ENCODE measurements around the gene CPNE2. TPM values are rescaled to one million over a fixed set of nuclear protein-coding genes. Genes with fewer than 3 reads are reported as not detected.

CPNE2 gene
- total RNA-seq, 1 donor = 20.3 TPM

GRCh38 chr16:57123974-57124674 is 31.7 kb downstream of the CPNE2 start:
- no peak for TF ChIP-seq CTCF (IDR thresholded peaks at IDR 0.05; ENCODE audit: insufficient read depth, low read length)
- DNase-seq (ENCODE audit: low read depth) = no peak
- H3K4me3 ChIP-seq (ENCODE audit: low read depth, low read length) = no peak overlapping the region

GRCh38 chr16:57125376-57125775 is 33.0 kb downstream of the CPNE2 start:
- H3K4me3 ChIP-seq (ENCODE audit: low read depth, low read length) = no peak overlapping the region
- TF ChIP-seq CTCF (IDR thresholded peaks at IDR 0.05; ENCODE audit: insufficient read depth, low read length) = no peak
- DNase-seq (ENCODE audit: low read depth) = no peak

- no peak for DNase-seq (ENCODE audit: low read depth)
- no peak for TF ChIP-seq CTCF (IDR thresholded peaks at IDR 0.05; ENCODE audit: insufficient read depth, low read length)
- H3K4me3 ChIP-seq (ENCODE audit: low read depth, low read length) = no peak overlapping the region
Measured at GRCh38 chr16:57125969-57126368, 33.6 kb downstream of the CPNE2 start.

- TF ChIP-seq CTCF (IDR thresholded peaks at IDR 0.05; ENCODE audit: insufficient read depth, low read length) = no peak
- H3K4me3 ChIP-seq (ENCODE audit: low read depth, low read length) = no peak overlapping the region
- no peak for DNase-seq (ENCODE audit: low read depth)
Measured at GRCh38 chr16:57126411-57126810, 34.0 kb downstream of the CPNE2 start.

- no peak for DNase-seq (ENCODE audit: low read depth)
- no peak overlapping the region for H3K4me3 ChIP-seq (ENCODE audit: low read depth, low read length)
- TF ChIP-seq CTCF (IDR thresholded peaks at IDR 0.05; ENCODE audit: insufficient read depth, low read length) = no peak
Measured at GRCh38 chr16:57127037-57127763, 34.8 kb downstream of the CPNE2 start.

- no peak overlapping the region for H3K4me3 ChIP-seq (ENCODE audit: low read depth, low read length)
- no peak for DNase-seq (ENCODE audit: low read depth)
- TF ChIP-seq CTCF (IDR thresholded peaks at IDR 0.05; ENCODE audit: insufficient read depth, low read length) = no peak
Measured at GRCh38 chr16:57127836-57128235, 35.5 kb downstream of the CPNE2 start.

Measured in fibroblast of the aortic adventitia (primary cell).